ENCODE measurements around the gene PPP2R2C. TPM values are rescaled to one million over a fixed set of nuclear protein-coding genes. Genes with fewer than 3 reads are reported as not detected.

The PPP2R2C gene
- total RNA-seq, 2 experiments from 2014 or later, result not detected

GRCh38 chr4:6324999-6325787 lies 147.2 kb downstream of the PPP2R2C start:
- TF ChIP-seq, protein P1, sequence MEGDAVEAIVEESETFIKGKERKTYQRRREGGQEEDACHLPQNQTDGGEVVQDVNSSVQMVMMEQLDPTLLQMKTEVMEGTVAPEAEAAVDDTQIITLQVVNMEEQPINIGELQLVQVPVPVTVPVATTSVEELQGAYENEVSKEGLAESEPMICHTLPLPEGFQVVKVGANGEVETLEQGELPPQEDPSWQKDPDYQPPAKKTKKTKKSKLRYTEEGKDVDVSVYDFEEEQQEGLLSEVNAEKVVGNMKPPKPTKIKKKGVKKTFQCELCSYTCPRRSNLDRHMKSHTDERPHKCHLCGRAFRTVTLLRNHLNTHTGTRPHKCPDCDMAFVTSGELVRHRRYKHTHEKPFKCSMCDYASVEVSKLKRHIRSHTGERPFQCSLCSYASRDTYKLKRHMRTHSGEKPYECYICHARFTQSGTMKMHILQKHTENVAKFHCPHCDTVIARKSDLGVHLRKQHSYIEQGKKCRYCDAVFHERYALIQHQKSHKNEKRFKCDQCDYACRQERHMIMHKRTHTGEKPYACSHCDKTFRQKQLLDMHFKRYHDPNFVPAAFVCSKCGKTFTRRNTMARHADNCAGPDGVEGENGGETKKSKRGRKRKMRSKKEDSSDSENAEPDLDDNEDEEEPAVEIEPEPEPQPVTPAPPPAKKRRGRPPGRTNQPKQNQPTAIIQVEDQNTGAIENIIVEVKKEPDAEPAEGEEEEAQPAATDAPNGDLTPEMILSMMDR (conservative IDR thresholded peaks at IDR 0.05; ENCODE audit: low read length), result no peak
- TF ChIP-seq EZH2phosphoT487 (IDR thresholded peaks at IDR 0.05; ENCODE audit: borderline replicate concordance, low read depth, low read length), result no peak
- no peaks in the 10 kb centered on the region for H3K36me3 ChIP-seq (ENCODE audit: insufficient read depth, low read length)
- CTCF ChIA-PET (ENCODE audit: unreplicated experiment), result no interaction called here
- H2AFZ ChIP-seq (ENCODE audit: low read length), result no peak overlapping the region
- H3K4me1 ChIP-seq (ENCODE audit: insufficient read depth, low read length, poor library complexity, severe bottlenecking), result peaks cover 8% of the 10 kb centered on the region
- intact Hi-C loops (cut with micrococcal nuclease; ENCODE audit: unreplicated experiment), result loop anchor here (5.0 kb wide), 2 partner anchors 193 to 328 kb away; no protein-coding TSS in a partner anchor
- H3K4me2 ChIP-seq (ENCODE audit: low read length), result no peak overlapping the region
- POLR2A ChIA-PET, result no interaction called here
- no TSS peak for BruUV-seq (replicated peaks)
- no peaks in the 10 kb centered on the region for H4K20me1 ChIP-seq (ENCODE audit: insufficient read depth, low read length)
- no peak overlapping the region for H3K4me3 ChIP-seq (ENCODE audit: low read depth, low read length, poor library complexity, severe bottlenecking)
- no peaks in the 10 kb centered on the region for H3K79me2 ChIP-seq (ENCODE audit: insufficient read depth, low read depth, low read length)
- no peak overlapping the region for H3K27ac ChIP-seq (ENCODE audit: low read depth, low read length, poor library complexity, severe bottlenecking)
- H3K9me2 ChIP-seq (ENCODE audit: insufficient read depth, low read length), result no peaks in the 10 kb centered on the region
- DNase-seq (ENCODE audit: low spot score), result no peak
- H3K9me3 ChIP-seq (ENCODE audit: low read length), result no peaks in the 10 kb centered on the region

GRCh38 chr4:6324461-6324998 lies 147.9 kb downstream of the PPP2R2C start:
- no peaks in the 10 kb centered on the region for H3K79me2 ChIP-seq (ENCODE audit: insufficient read depth, low read depth, low read length)
- H3K9me2 ChIP-seq (ENCODE audit: insufficient read depth, low read length), result no peaks in the 10 kb centered on the region
- H2AFZ ChIP-seq (ENCODE audit: low read length), result no peak overlapping the region
- ChIA-PET CTCF (ENCODE audit: unreplicated experiment) (no interaction called here), POLR2A (no interaction called here)
- H3K4me1 ChIP-seq (ENCODE audit: insufficient read depth, low read length, poor library complexity, severe bottlenecking), result peaks cover 8% of the 10 kb centered on the region
- no peak overlapping the region for H3K4me2 ChIP-seq (ENCODE audit: low read length)
- TF ChIP-seq EZH2phosphoT487 (IDR thresholded peaks at IDR 0.05; ENCODE audit: borderline replicate concordance, low read depth, low read length), result no peak
- TF ChIP-seq, protein P1 (conservative IDR thresholded peaks at IDR 0.05; ENCODE audit: low read length), result no peak
- intact Hi-C loops (cut with micrococcal nuclease; ENCODE audit: unreplicated experiment), result no loop called here
- no peak overlapping the region for H3K4me3 ChIP-seq (ENCODE audit: low read depth, low read length, poor library complexity, severe bottlenecking)
- H3K36me3 ChIP-seq (ENCODE audit: insufficient read depth, low read length), result no peaks in the 10 kb centered on the region
- BruUV-seq (replicated peaks), result no TSS peak
- H4K20me1 ChIP-seq (ENCODE audit: insufficient read depth, low read length), result no peaks in the 10 kb centered on the region
- H3K27ac ChIP-seq (ENCODE audit: low read depth, low read length, poor library complexity, severe bottlenecking), result no peak overlapping the region
- H3K9me3 ChIP-seq (ENCODE audit: low read length), result no peaks in the 10 kb centered on the region
- no peak for DNase-seq (ENCODE audit: low spot score)

All from OCI-LY7 (cell line).